ENCODE data around the gene DBI.
"Not testable (repeated sequence)": the region's sequence is repeated elsewhere in the genome, so short reads cannot be mapped to it uniquely, and the experiment has no call there.

DBI gene

DNA sequence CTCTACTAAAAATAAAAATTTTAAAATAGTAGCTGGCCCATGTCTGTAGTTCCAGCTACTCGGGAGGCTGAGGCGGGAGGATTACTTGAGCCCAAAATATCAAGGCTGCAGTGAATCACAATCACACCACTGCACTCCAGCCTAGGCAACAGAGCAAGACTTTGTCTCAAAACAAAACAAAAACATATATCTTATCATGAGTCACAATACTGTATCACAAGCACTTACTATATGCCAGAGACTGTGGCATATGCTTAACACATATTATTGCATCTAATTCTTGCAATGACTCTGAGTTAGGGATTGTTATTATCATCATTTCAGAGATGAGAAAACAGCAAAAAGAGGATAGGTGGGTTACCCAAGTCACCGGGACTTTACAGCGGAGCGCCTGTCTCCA, 35.3 kb downstream of the DBI start:
- no peak for DNase-seq (ENCODE audit: low spot score)

DNA sequence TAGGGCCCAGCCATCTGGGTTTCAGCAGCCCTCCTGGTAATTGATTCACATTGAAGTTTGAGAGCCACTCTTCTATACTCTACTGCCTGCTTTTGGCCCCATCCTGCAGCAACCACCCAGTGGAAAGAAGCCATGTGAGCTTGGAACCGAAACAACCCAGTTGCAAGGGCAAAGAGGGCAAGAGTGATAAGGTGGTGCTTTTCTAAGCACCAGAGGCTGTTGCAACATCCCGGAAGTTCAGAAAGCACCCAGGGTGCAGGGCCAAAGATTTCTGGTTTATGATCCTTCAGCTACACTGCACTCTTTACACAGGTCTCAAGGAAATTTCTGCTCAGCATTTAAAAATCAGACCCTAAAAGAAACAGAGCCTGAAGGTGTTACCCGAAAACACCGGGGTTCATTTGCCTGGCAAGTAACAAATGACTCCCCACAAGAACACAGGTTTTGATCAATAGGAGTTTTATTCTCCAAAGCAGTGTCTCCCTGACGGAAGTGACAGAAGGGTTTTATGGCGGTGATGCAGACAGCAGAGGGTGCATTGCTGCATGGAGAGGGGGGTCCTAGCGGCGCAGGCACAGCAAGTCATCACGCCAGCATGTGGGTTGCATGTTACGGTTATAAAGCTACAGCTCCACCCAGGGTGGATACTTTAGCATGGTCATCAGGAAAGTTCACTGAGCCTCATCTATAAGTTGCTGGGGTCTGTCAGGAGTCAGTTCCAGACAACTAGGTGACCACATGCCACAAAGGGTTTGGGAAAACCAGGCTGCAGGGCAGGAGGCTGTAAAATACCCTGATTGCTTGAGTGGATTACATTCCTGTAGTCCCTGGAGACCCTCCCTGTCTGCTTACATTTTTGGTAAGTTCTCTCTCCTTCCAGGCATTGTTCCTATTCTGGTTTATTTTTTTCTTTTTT, 36.1 kb downstream of the DBI start:
- no peak for DNase-seq (ENCODE audit: low spot score)

DNA sequence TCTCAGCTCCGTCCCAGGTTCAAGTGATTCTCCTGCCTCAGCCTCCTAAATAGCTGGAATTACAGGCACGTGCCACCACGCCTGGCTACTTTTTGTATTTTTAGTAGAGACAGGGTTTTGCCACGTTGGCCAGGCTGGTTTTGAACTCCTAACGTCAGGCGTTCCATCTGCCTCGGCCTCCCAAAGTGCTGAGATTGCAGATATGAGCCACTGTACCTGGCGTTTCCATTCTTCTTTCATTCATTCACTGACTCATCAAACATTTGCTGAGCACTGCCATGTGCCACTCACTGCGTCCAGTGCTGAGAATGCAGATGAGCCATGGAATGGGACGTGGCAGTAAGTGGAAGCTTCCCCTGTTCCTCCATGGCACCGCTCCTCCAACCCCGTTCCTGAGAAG, 36.8 kb downstream of the DBI start:
- not testable (repeated sequence) for DNase-seq (ENCODE audit: low spot score)

DNA sequence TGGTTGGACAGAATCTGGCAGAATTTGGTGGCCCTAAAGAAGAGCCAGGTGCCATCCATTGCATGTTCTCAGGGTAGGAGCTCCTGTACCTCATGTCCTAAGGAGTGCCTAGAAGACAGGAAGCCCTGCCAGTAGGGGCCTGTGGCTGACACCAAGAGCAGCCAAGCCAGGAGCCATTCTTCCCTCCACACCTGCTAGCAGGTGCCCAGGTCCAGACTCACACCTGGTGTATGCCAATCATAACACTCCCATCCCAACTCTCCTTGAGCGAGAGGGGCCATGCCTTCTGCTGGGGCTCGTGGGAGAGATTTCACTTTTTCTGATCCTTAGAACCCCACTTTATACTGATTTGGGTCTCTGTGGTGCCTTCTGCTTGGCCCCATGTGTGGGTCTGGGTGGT, 38.4 kb downstream of the DBI start:
- no peak for DNase-seq (ENCODE audit: low spot score)

- DNase-seq (ENCODE audit: low spot score), result peak; percentile 70
Observed at GRCh38 chr2:119407430-119408220, 40.8 kb downstream of the DBI start.

GRCh38 chr2:119408221-119408619, 41.4 kb downstream of the DBI start:
- DNase-seq (ENCODE audit: low spot score), result no peak

GRCh38 chr2:119409506-119409905, 42.7 kb downstream of the DBI start:
- no peak for DNase-seq (ENCODE audit: low spot score)

- DNase-seq (ENCODE audit: low spot score), result no peak
Observed at GRCh38 chr2:119414894-119415293, 48.1 kb downstream of the DBI start.

- DNase-seq (ENCODE audit: low spot score), result no peak
Observed at GRCh38 chr2:119415630-119416029, 48.9 kb downstream of the DBI start.

DNA sequence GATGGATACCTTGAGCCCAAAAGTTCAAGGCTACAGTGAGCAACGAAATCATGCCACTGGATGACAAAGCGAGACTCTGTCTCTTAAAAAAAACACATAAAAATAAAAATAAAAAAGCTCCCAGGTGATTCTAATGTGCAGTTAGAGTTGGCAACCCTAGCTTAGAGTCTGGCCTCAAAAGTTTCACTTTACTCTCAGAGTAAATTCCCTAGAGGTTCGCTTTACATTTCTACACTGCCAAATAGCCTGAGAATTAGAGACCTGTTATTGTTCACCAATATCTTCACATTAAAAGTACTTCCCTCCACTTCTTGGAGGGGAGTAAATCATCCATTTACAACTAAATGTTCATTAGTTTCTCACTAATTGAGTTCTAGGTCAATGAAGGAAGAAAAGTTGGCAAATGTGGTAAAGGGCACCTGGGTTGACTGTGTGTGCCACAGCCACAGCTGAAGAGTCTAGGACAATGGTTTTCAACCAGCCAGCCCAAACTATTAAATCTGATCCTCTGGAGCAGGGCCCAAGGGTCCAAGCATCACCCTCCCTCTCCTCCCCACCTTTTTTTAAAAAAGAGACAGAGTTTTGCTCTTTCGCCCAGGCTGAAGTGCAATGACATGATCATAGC, 49.6 kb downstream of the DBI start:
- no peak for DNase-seq (ENCODE audit: low spot score)

DNA sequence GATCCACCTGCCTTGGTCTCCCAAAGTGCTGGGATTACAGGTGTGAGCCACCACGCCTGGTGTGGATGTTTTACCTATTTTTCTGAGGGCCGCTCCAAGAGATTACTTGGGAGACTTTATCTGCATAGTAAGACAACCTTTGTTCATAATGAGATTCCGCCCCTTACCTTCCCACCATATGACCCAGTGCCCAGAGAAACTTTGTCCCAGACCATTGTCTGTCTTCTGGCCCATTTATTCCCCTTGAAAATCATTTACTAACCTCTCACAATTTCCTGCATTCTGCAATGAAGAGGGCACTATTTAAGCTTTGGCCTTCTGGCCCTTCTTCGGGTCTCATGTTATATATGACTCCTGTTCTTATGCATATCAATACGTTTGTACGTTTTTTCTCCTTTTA, 51.1 kb downstream of the DBI start:
- DNase-seq (ENCODE audit: low spot score), result no peak

DNA sequence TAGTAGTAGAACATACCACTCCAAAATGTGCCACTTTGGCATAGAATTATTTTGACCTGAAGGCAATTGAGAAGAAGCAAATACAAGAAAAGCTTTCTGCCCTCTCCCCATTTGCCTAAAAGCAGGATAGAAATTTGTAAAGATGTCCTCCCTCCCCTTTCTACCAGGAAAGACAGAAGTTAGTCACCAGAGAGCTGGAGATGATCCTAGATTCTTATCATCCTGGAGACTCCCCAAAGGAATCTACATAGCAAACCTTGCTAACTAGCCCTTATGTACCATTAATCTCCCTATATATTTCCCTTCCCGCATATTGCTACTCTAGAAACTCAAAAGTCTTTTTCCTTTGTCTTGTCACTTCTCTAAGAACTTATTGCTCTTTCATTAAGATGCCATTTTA, 52.3 kb downstream of the DBI start:
- no peak for DNase-seq (ENCODE audit: low spot score)

GRCh38 chr2:119419803-119420508, 53.2 kb downstream of the DBI start:
- DNase-seq (ENCODE audit: low spot score), result no peak

DNA sequence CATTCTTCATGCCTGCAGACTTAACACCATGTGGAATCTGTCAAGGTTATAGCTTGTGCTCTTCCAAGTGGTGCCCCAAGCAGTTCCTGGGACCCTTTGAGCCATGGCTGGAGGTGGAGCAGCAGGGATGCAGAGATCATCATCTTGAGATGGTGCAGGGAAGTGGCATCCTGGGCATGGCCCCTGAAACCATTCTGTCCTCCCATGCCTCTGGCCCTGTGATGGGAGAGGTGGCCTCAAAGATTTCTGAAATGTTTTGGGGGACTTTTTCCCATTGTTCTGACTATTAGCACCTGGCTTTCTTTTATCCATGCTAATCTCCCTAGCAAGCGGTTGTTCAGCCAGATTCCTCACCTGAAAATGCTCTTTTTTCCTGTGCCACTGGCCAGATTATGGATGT, 54.5 kb downstream of the DBI start:
- DNase-seq (ENCODE audit: low spot score), result no peak

DNA sequence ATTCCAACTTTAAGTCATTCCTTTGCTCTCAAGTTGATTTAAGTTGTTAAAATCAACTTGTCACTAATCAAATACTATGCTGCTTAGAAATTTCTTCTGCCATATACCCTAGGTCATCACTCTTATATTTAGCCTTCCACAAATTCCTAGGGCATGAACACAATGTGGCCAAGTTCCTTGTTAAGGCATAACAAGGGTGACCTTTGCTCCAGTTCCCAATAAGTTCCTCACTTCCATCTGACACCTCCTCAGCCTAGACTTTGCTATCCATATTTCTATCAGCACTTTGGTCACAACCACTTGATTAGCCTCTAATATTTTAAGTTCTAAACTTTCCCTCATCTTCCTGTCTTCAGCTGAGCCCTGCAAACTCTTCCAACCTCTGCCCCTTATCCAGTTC, 55.0 kb downstream of the DBI start:
- DNase-seq (ENCODE audit: low spot score), result no peak
